H1 (cell line): ENCODE results near the gene GNB1L. TPM values are rescaled to one million over a fixed set of nuclear protein-coding genes. Genes with fewer than 3 reads are reported as not detected.

Experiments used
- HDAC2 ChIP-seq, 2 experiments: fragments of 300-600 bp in 1 of 2; sonication (generic) in 1 of 2; IDR thresholded peaks; 2 replicates each; pipeline ENCODE4 v1.6.1; 2011 to 2012; ENCODE audit warnings: low read depth in 2 of 2, low read length in 2 of 2, mild to moderate bottlenecking in 2 of 2, moderate library complexity in 2 of 2, borderline replicate concordance in 1 of 2, inconsistent platforms in 1 of 2
- JUND ChIP-seq: IDR thresholded peaks from 2 replicates; pipeline ENCODE4 v1.6.1; 2011; ENCODE audit warnings: mild to moderate bottlenecking, improper control_type of control experiment, low read length
- SP1 ChIP-seq: IDR thresholded peaks from 2 replicates; pipeline ENCODE4 v1.6.1; 2011; ENCODE audit warnings: low read depth, low read length
- YY1 ChIP-seq: IDR thresholded peaks from 2 replicates; pipeline ENCODE4 v1.6.1; 2011; ENCODE audit warnings: low read depth, mild to moderate bottlenecking, low read length
- ZNF274 ChIP-seq: IDR thresholded peaks from 2 replicates; pipeline ENCODE4 v1.7.0; 2012; ENCODE audit warnings: low read length, borderline replicate concordance; ENCODE audit errors: extremely low read depth
- polyA plus RNA-seq, 7 experiments: library from polyadenylated mRNA; depleted of rRNA in 3 of 7; stranded (reverse) in 5 of 7; unstranded in 2 of 7; fragments of >200 nt in 5 of 7; fragments of 200-250 nt in 2 of 7; gene quantifications; 1 replicate in 5 of 7; 2 replicates in 1 of 7; 4 replicates in 1 of 7; pipeline versions ENCODE4 v1.2.1 to v1.2.3, GENCODE V29; 2011 to 2013; ENCODE audit warnings: missing spikeins in 2 of 7, mixed read lengths in 2 of 7
- total RNA-seq: library from RNA; stranded (reverse); fragmentation: NEBNext Ultra II Directional; extraction: Animal tissue kit (Norgen Biotek cat#: 25700); gene quantifications from 2 replicates; pipeline ENCODE4 v1.2.1, GENCODE V29; 2021

GNB1L gene
- total and polyA plus RNA-seq, 2 of the 8 experiments (the other 6 are each of a cell fraction or from before 2014, with no cell fraction given): 14.0 to 15.6 TPM

- no peak for TF ChIP-seq HDAC2 (IDR thresholded peaks at IDR 0.05; ENCODE audit: borderline replicate concordance in 1 of 2, low read depth in 2 of 2, low read length in 2 of 2)
- no peak for TF ChIP-seq ZNF274
- no peak for TF ChIP-seq JUND
- TF ChIP-seq SP1: no peak
- TF ChIP-seq YY1: no peak
- TF ChIP-seq, all 59 proteins: peak for 0
Measured at GRCh38 chr22:19802894-19803735, 51.6 kb downstream of the GNB1L start (continued).
